A673 (cell line): ENCODE results near the gene DYRK1A. TPM values are rescaled to one million over a fixed set of nuclear protein-coding genes. Genes with fewer than 3 reads are reported as not detected.

Experiments used
- BruUV-seq: library from RNA; stranded (reverse); fragments of 400-500 nt; replicated peaks from 2 replicates; lab custom pipeline; 2021; lab: Mats Ljungman, UMichigan
- CTCF ChIA-PET: fragments of 300-600 bp; sonication (Branson Sonifier 250); formaldehyde crosslinking; loops from one replicate; lab custom pipeline; 2022; ENCODE audit warnings: antibody characterized with exemption; lab: Charles Lee
- POLR2A ChIA-PET: fragments of 300-600 bp; sonication (Branson Sonifier 250); formaldehyde crosslinking; loops from one replicate; lab custom pipeline; 2022; ENCODE audit warnings: antibody characterized with exemption; ENCODE audit not compliant: low non-redundant PET; lab: Charles Lee
- DNase-seq: peaks from one replicate; pipeline ENCODE4 v3.0.0-alpha.2; 2015; ENCODE audit warnings: low spot score
- H3K27ac ChIP-seq: fragments of 200-600 bp; sonication (generic); 2 replicates; pipeline ENCODE4 v1.5.1; 2016; ENCODE audit warnings: mixed run types, low read depth, mild to moderate bottlenecking, mixed read lengths, antibody characterized with exemption, low read length; ENCODE audit not compliant: poor library complexity, severe bottlenecking
- H3K27me3 ChIP-seq: fragments of 200-600 bp; sonication (generic); replicated peaks from 2 replicates; pipeline ENCODE4 v1.6.1; 2017; ENCODE audit warnings: mixed run types, low read depth, mild to moderate bottlenecking, mixed read lengths, antibody characterized with exemption, low read length; ENCODE audit not compliant: insufficient read depth, poor library complexity
- H3K36me3 ChIP-seq: fragments of 200-600 bp; sonication (generic); 2 replicates; pipeline ENCODE4 v1.6.1; 2016; ENCODE audit warnings: mixed run types, mild to moderate bottlenecking, mixed read lengths, antibody characterized with exemption, low read length; ENCODE audit not compliant: insufficient read depth, poor library complexity, severe bottlenecking
- H3K4me1 ChIP-seq: fragments of 200-600 bp; sonication (generic); 2 replicates; pipeline ENCODE4 v1.6.1; 2017; ENCODE audit warnings: mixed run types, mild to moderate bottlenecking, mixed read lengths, antibody characterized with exemption, low read length; ENCODE audit not compliant: insufficient read depth, poor library complexity, severe bottlenecking
- H3K4me3 ChIP-seq: fragments of 200-600 bp; sonication (generic); 2 replicates; pipeline ENCODE4 v1.5.1; 2016; ENCODE audit warnings: low read depth, mixed run types, mild to moderate bottlenecking, mixed read lengths, low read length; ENCODE audit not compliant: poor library complexity, severe bottlenecking
- H3K9me3 ChIP-seq: fragments of 200-600 bp; sonication (generic); 2 replicates; pipeline ENCODE4 v1.6.1; 2016; ENCODE audit warnings: mixed run types, low read depth, mild to moderate bottlenecking, mixed read lengths, antibody characterized with exemption, low read length; ENCODE audit not compliant: poor library complexity, severe bottlenecking
- CTCF ChIP-seq: fragments of 300-800, 200-600 bp; sonication (generic); conservative IDR thresholded peaks from 2 replicates; pipeline ENCODE4 v1.5.1; 2017; ENCODE audit warnings: low read depth, mild to moderate bottlenecking, antibody characterized with exemption, low read length, moderate library complexity, mixed read lengths
- EZH2 ChIP-seq: fragments of 200-600 bp; sonication (generic); IDR thresholded peaks from 2 replicates; pipeline ENCODE4 v1.6.1; 2017; ENCODE audit warnings: borderline replicate concordance, low read depth, mild to moderate bottlenecking, mixed read lengths, antibody characterized with exemption, low read length; ENCODE audit not compliant: poor library complexity, severe bottlenecking
- intact Hi-C: fragments of 100-400 bp; cut with micrococcal nuclease; formaldehyde crosslinking; loops from one replicate; pipeline ENCODE4 v1.10.0; 2022; ENCODE audit not compliant: unreplicated experiment
- total RNA-seq: library from RNA; stranded (reverse); gene quantifications from 2 replicates; pipeline ENCODE4 v1.2.3, GENCODE V29; 2021

Gene DYRK1A
- total RNA-seq, 1 experiment from 2014 or later = 70.5 TPM

GRCh38 chr21:37473491-37473890 is 106.9 kb downstream of the DYRK1A start:
- BruUV-seq = no TSS peak
- TF ChIP-seq CTCF = no peak
- no peak for TF ChIP-seq EZH2

GRCh38 chr21:37474342-37474741 is 107.8 kb downstream of the DYRK1A start:
- Histone ChIP-seq H3K27ac (no peak overlapping the region), H3K4me3 (no peak overlapping the region), H3K9me3 (no peaks in the 10 kb centered on the region), H3K36me3 (peaks cover 3% of the 10 kb centered on the region), H3K27me3 (no peaks in the 10 kb centered on the region), H3K4me1 (no peaks in the 10 kb centered on the region)
- intact Hi-C loops = no loop called here
- BruUV-seq = no TSS peak
- CTCF ChIA-PET = interaction anchor here (1.2 kb wide), 1 partner anchor 11 kb away, joined by 3 read pairs; no protein-coding TSS in a partner anchor
- TF ChIP-seq CTCF (no peak), EZH2 (no peak)
- no peak for DNase-seq
- POLR2A ChIA-PET = no interaction called here

More at GRCh38 chr21:37473491-37473890, 106.9 kb downstream of the DYRK1A start:
- Histone ChIP-seq H3K36me3 (peaks cover 3% of the 10 kb centered on the region), H3K27me3 (no peaks in the 10 kb centered on the region), H3K27ac (no peak overlapping the region), H3K4me3 (no peak overlapping the region), H3K4me1 (no peaks in the 10 kb centered on the region), H3K9me3 (no peaks in the 10 kb centered on the region)
- POLR2A ChIA-PET = no interaction called here
- intact Hi-C loops = no loop called here
- CTCF ChIA-PET = no interaction called here
- DNase-seq = no peak

- H3K36me3 ChIP-seq = peaks cover 6% of the 10 kb centered on the region
- CTCF ChIA-PET = interaction anchor here (1.2 kb wide), 1 partner anchor 12 kb away, joined by 3 read pairs; no protein-coding TSS in a partner anchor
- no peaks in the 10 kb centered on the region for H3K9me3 ChIP-seq
- POLR2A ChIA-PET = no interaction called here
- TF ChIP-seq CTCF = no peak
- no peak for TF ChIP-seq EZH2
- no peak overlapping the region for H3K4me3 ChIP-seq
- no peaks in the 10 kb centered on the region for H3K4me1 ChIP-seq
- no peak overlapping the region for H3K27ac ChIP-seq
- intact Hi-C loops = no loop called here
- no peak for DNase-seq
- no TSS peak for BruUV-seq
- H3K27me3 ChIP-seq = no peaks in the 10 kb centered on the region
Measured at GRCh38 chr21:37475186-37475868, 108.8 kb downstream of the DYRK1A start.
